HFF-Myc (cell line): ENCODE results near the gene PNPT1.
A peak's percentile ranks its signal among the peaks of the same experiment; 100 is the strongest.
"Not testable (repeated sequence)": the region's sequence is repeated elsewhere in the genome, so short reads cannot be mapped to it uniquely, and the experiment has no call there.

Experiments used
- DNase-seq: peaks from one replicate; pipeline ENCODE4 v3.0.0-alpha.2; 2011; ENCODE audit warnings: low read depth; ENCODE audit errors: extremely low read depth
- H3K4me3 ChIP-seq: replicated peaks from 2 replicates; pipeline ENCODE4 v1.5.1; 2011; ENCODE audit warnings: low read depth, mild to moderate bottlenecking, control low read depth, low read length
- CTCF ChIP-seq: IDR thresholded peaks from 2 replicates; pipeline ENCODE4 v1.5.1; 2012; ENCODE audit warnings: mild to moderate bottlenecking, low read depth, low read length, control low read depth; ENCODE audit errors: missing control alignments

Gene PNPT1

GRCh38 chr2:55721596-55722215 lies 28.1 kb upstream of the PNPT1 start:
- DNase-seq = no peak
- no peak for TF ChIP-seq CTCF
- no peak overlapping the region for H3K4me3 ChIP-seq

GRCh38 chr2:55720417-55720816 lies 26.8 kb upstream of the PNPT1 start:
- no peak for DNase-seq
- TF ChIP-seq CTCF = no peak
- H3K4me3 ChIP-seq = no peak overlapping the region

GRCh38 chr2:55719852-55720251 lies 26.2 kb upstream of the PNPT1 start:
- no peak for DNase-seq
- H3K4me3 ChIP-seq = no peak overlapping the region
- no peak for TF ChIP-seq CTCF

GRCh38 chr2:55718165-55719008 lies 24.7 kb upstream of the PNPT1 start:
- peak; percentile 71 for TF ChIP-seq CTCF
- DNase-seq = peak; percentile 65
- H3K4me3 ChIP-seq = no peak overlapping the region

GRCh38 chr2:55715626-55716025 lies 22.0 kb upstream of the PNPT1 start:
- no peak for TF ChIP-seq CTCF
- DNase-seq = no peak
- no peak overlapping the region for H3K4me3 ChIP-seq

GRCh38 chr2:55715178-55715577 lies 21.5 kb upstream of the PNPT1 start:
- not testable (repeated sequence) for H3K4me3 ChIP-seq, DNase-seq

- no peak overlapping the region for H3K4me3 ChIP-seq
- TF ChIP-seq CTCF = no peak
- DNase-seq = no peak
Measured at GRCh38 chr2:55712477-55713060, 18.9 kb upstream of the PNPT1 start.
